ENCODE results near the gene TMEM131. TPM values are rescaled to one million over a fixed set of nuclear protein-coding genes. Genes with fewer than 3 reads are reported as not detected.
A peak's percentile ranks its signal among the peaks of the same experiment; 100 is the strongest.

The TMEM131 gene
- total and polyA plus RNA-seq, 10 of the 15 experiments (the other 5 are each of a cell fraction or from before 2014, with no cell fraction given): 6.0 to 48.2 (median 23.2) TPM

- 0 out of 2 replicates have a peak, but pooled peaks have one; percentile 27 for TF ChIP-seq RELB (IDR thresholded peaks at IDR 0.05; ENCODE audit: low read depth)
- TF ChIP-seq ELK1 (IDR thresholded peaks at IDR 0.05; ENCODE audit: low read depth, low read length): no peak
- TF ChIP-seq FOXM1 (IDR thresholded peaks at IDR 0.05; ENCODE audit: low read depth, low read length): no peak
- no peak for TF ChIP-seq POU2F2 (IDR thresholded peaks at IDR 0.05; ENCODE audit: borderline replicate concordance, low read depth, low read length)
- no peak for TF ChIP-seq CUX1 (IDR thresholded peaks at IDR 0.05; ENCODE audit: insufficient replicate concordance, low read depth, low read length)
- no peak for TF ChIP-seq SKIL (IDR thresholded peaks at IDR 0.05; ENCODE audit: low read depth, poor library complexity, severe bottlenecking)
- no peak for TF ChIP-seq ZNF217 (IDR thresholded peaks at IDR 0.05)
- peak; percentile 62 for TF ChIP-seq ZNF207 (IDR thresholded peaks at IDR 0.05; ENCODE audit: borderline replicate concordance)
- TF ChIP-seq NFXL1 (IDR thresholded peaks at IDR 0.05; ENCODE audit: borderline replicate concordance): no peak
- TF ChIP-seq EED (IDR thresholded peaks at IDR 0.05; ENCODE audit: low read depth): peak; percentile 37; the same call in 1 of the 2 replicates
- TF ChIP-seq MEF2B (IDR thresholded peaks at IDR 0.05; ENCODE audit: partially characterized antibody, poor library complexity, severe bottlenecking): no peak
- peak; percentile 95 for TF ChIP-seq IKZF1 (conservative IDR thresholded peaks at IDR 0.05)
- TF ChIP-seq NR2F1 (conservative IDR thresholded peaks at IDR 0.05): peak; percentile 80; the same call in 1 of the 2 replicates
- peak; percentile 45 to 49; a peak in 3 of 4 replicates for TF ChIP-seq IKZF2 (IDR thresholded peaks at IDR 0.05)
- TF ChIP-seq EGR1 (IDR thresholded peaks at IDR 0.05; ENCODE audit: borderline replicate concordance in 1 of 2, low read depth in 2 of 2, low read length in 2 of 2): peak; percentile 88 to 99
- 0 out of 2 replicates have a peak, but pooled peaks have one; percentile 43 for TF ChIP-seq TCF3 (IDR thresholded peaks at IDR 0.05; ENCODE audit: borderline replicate concordance, insufficient read depth, low read depth, low read length)
- peak; percentile 42; the same call in 1 of the 2 replicates for TF ChIP-seq SIN3A (IDR thresholded peaks at IDR 0.05; ENCODE audit: low read depth, low read length)
- no peak for TF ChIP-seq FOS (IDR thresholded peaks at IDR 0.05; ENCODE audit: borderline replicate concordance, extremely low read depth, insufficient read length)
Observed at GRCh38 chr2:97995734-97996624, at the start of gene TMEM131 (continued).

All from GM12878 (cell line).